ENCODE measurements around the gene TLE1. TPM values are rescaled to one million over a fixed set of nuclear protein-coding genes. Genes with fewer than 3 reads are reported as not detected.

The TLE1 gene
- polyA plus RNA-seq, 3 donors = 0.46 to 2.5 (median 1.2) TPM

DNA sequence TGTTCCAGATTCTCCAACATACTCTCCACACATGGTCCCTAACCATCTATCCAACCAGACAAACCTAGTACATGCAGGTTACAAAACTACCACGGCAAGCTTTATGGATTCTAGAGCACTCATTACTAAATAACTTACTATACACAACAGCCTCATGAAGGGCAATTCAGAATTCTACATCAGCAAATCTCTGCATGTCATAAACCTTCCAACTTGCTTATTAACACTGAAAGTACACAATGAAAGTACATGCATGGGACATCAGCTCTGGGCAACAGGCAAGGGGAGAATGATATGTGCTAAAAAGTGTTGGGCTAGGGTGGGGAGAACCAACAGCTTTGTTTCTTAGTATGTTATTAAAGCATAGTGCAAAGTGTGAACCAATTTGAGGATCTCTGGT lies 70.4 kb downstream of the TLE1 start:
- peaks cover 2 to 11% (median 6%) of the 10 kb centered on the region in 7 donors for H3K9me3 Mint-ChIP-seq
- Histone ChIP-seq H4K20me1 (ENCODE audit: insufficient read depth, low read length) (no peaks in the 10 kb centered on the region), H2AFZ (ENCODE audit: insufficient read depth, low read depth, low read length, poor library complexity, severe bottlenecking) (no peak overlapping the region), H3K9ac (ENCODE audit: insufficient read depth, low read length, poor library complexity, severe bottlenecking) (no peak overlapping the region), H3K9me3 (replicated peaks in 1 of 2; ENCODE audit: control insufficient read depth in 1 of 2, insufficient read depth in 1 of 2, low read length in 2 of 2) (no peaks in the 10 kb centered on the region), H3K79me2 (ENCODE audit: insufficient read depth, low read length) (no peaks in the 10 kb centered on the region), H3K4me2 (replicated peaks; ENCODE audit: extremely low read depth, low read length, poor library complexity, severe bottlenecking) (no peak overlapping the region), H3K4me3 (replicated peaks in 1 of 3; ENCODE audit: low read depth in 2 of 3, low read length in 3 of 3) (no peak overlapping the region), H3K27me3 (ENCODE audit: control insufficient read depth in 2 of 2, insufficient read depth in 2 of 2, low read length in 2 of 2) (no peaks in the 10 kb centered on the region), H3K4me1 (ENCODE audit: control insufficient read depth in 1 of 2, insufficient read depth in 2 of 2, low read length in 2 of 2) (peaks cover 0 to 8% of the 10 kb centered on the region in 2 donors), H3K27ac (ENCODE audit: low read depth in 1 of 2, low read length in 2 of 2) (no peak overlapping the region), H3K36me3 (replicated peaks in 1 of 2; ENCODE audit: control insufficient read depth in 1 of 2, insufficient read depth in 2 of 2, low read length in 2 of 2) (no peaks in the 10 kb centered on the region)
- TF ChIP-seq, protein P1, sequence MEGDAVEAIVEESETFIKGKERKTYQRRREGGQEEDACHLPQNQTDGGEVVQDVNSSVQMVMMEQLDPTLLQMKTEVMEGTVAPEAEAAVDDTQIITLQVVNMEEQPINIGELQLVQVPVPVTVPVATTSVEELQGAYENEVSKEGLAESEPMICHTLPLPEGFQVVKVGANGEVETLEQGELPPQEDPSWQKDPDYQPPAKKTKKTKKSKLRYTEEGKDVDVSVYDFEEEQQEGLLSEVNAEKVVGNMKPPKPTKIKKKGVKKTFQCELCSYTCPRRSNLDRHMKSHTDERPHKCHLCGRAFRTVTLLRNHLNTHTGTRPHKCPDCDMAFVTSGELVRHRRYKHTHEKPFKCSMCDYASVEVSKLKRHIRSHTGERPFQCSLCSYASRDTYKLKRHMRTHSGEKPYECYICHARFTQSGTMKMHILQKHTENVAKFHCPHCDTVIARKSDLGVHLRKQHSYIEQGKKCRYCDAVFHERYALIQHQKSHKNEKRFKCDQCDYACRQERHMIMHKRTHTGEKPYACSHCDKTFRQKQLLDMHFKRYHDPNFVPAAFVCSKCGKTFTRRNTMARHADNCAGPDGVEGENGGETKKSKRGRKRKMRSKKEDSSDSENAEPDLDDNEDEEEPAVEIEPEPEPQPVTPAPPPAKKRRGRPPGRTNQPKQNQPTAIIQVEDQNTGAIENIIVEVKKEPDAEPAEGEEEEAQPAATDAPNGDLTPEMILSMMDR (IDR thresholded peaks at IDR 0.05) = no peak
- 100% methylated on average over 1 of the region's 1 CpG for WGBS (ENCODE audit: insufficient coverage)
- peaks cover 25% of the 10 kb centered on the region for H3K4me1 Mint-ChIP-seq
- H3K27ac Mint-ChIP-seq = no peak overlapping the region
- no peaks in the 10 kb centered on the region for H3K27me3 Mint-ChIP-seq (ENCODE audit: low read depth in 3 of 3)
- intact Hi-C loops (cut with micrococcal nuclease) = no loop called here
- no peak overlapping the region for H3K4me3 Mint-ChIP-seq
- DNase-seq = no peak
- H3K36me3 Mint-ChIP-seq = peaks cover 11 to 37% of the 10 kb centered on the region in 2 donors

GRCh38 chr9:81616141-81616540 lies 73.2 kb downstream of the TLE1 start:
- no peak overlapping the region for H2AFZ ChIP-seq (ENCODE audit: insufficient read depth, low read depth, low read length, poor library complexity, severe bottlenecking)
- H3K9ac ChIP-seq (ENCODE audit: insufficient read depth, low read length, poor library complexity, severe bottlenecking) = no peak overlapping the region
- WGBS (ENCODE audit: insufficient coverage) = no CpG with 5 or more reads among the region's 4 CpGs
- H3K36me3 Mint-ChIP-seq = peaks cover 21 to 53% of the 10 kb centered on the region in 2 donors
- H3K4me3 Mint-ChIP-seq = no peak overlapping the region
- no peaks in the 10 kb centered on the region for H3K79me2 ChIP-seq (ENCODE audit: insufficient read depth, low read length)
- H3K27ac Mint-ChIP-seq = no peak overlapping the region
- peaks cover 26% of the 10 kb centered on the region for H3K4me1 Mint-ChIP-seq
- DNase-seq = no peak
- H3K4me3 ChIP-seq (replicated peaks in 1 of 3; ENCODE audit: low read depth in 2 of 3, low read length in 3 of 3) = no peak overlapping the region
- H3K36me3 ChIP-seq (replicated peaks in 1 of 2; ENCODE audit: control insufficient read depth in 1 of 2, insufficient read depth in 2 of 2, low read length in 2 of 2) = no peaks in the 10 kb centered on the region
- no peak overlapping the region for H3K4me2 ChIP-seq (replicated peaks; ENCODE audit: extremely low read depth, low read length, poor library complexity, severe bottlenecking)
- H3K9me3 Mint-ChIP-seq = peaks cover 2 to 11% (median 6%) of the 10 kb centered on the region in 7 donors
- H4K20me1 ChIP-seq (ENCODE audit: insufficient read depth, low read length) = no peaks in the 10 kb centered on the region
- no peaks in the 10 kb centered on the region for H3K27me3 ChIP-seq (ENCODE audit: control insufficient read depth in 2 of 2, insufficient read depth in 2 of 2, low read length in 2 of 2)
- H3K27me3 Mint-ChIP-seq (ENCODE audit: low read depth in 3 of 3) = no peaks in the 10 kb centered on the region
- intact Hi-C loops (cut with micrococcal nuclease) = no loop called here
- H3K4me1 ChIP-seq (ENCODE audit: control insufficient read depth in 1 of 2, insufficient read depth in 2 of 2, low read length in 2 of 2) = peaks cover 0 to 8% of the 10 kb centered on the region in 2 donors
- no peaks in the 10 kb centered on the region for H3K9me3 ChIP-seq (replicated peaks in 1 of 2; ENCODE audit: control insufficient read depth in 1 of 2, insufficient read depth in 1 of 2, low read length in 2 of 2)
- TF ChIP-seq, protein P1 (IDR thresholded peaks at IDR 0.05) = no peak
- no peak overlapping the region for H3K27ac ChIP-seq (ENCODE audit: low read depth in 1 of 2, low read length in 2 of 2)
